Measurements from ENCODE around the gene KRTAP2-4. TPM values are rescaled to one million over a fixed set of nuclear protein-coding genes. Genes with fewer than 3 reads are reported as not detected.

KRTAP2-4 gene
- total and polyA plus RNA-seq, 2 donors (not counting 3 experiments of a cell fraction or from before 2014, with no cell fraction given), result not detected

GRCh38 chr17:41015454-41015853, 50.2 kb downstream of the KRTAP2-4 start:
- no peak overlapping the region for H3K4me3 ChIP-seq (replicated peaks in 1 of 3; ENCODE audit: insufficient read depth in 1 of 3, low read depth in 1 of 3, low read length in 3 of 3)
- ChIA-PET CTCF (no interaction called here), POLR2A (no interaction called here)
- no peaks in the 10 kb centered on the region for H4K20me1 ChIP-seq (replicated peaks; ENCODE audit: control insufficient read depth, extremely low read depth, insufficient read depth, low read length)
- FAIRE-seq (no peak), DNase-seq (ENCODE audit: low read depth, low spot score) (no peak)
- H3K9me1 ChIP-seq (replicated peaks; ENCODE audit: control insufficient read depth, extremely low read depth, insufficient read depth, low read length), result no peaks in the 10 kb centered on the region
- peaks cover 0 to 1% of the 10 kb centered on the region in 2 experiments for H3K27me3 ChIP-seq (ENCODE audit: control insufficient read depth in 2 of 2, insufficient read depth in 2 of 2, low read length in 2 of 2)
- dilution Hi-C loops (cut with MboI; ENCODE audit: extremely low pct_ligation_motif_present, low sequenced_read_pairs) (no loop called here), intact Hi-C loops (cut with micrococcal nuclease) (no loop called here)
- TF ChIP-seq, protein P1, sequence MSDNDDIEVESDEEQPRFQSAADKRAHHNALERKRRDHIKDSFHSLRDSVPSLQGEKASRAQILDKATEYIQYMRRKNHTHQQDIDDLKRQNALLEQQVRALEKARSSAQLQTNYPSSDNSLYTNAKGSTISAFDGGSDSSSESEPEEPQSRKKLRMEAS (IDR thresholded peaks at IDR 0.05; ENCODE audit: insufficient read depth, insufficient read length), result no peak
- no peaks in the 10 kb centered on the region for H3K79me2 ChIP-seq (ENCODE audit: control insufficient read depth, insufficient read depth, low read length)
- H3K9me3 ChIP-seq (replicated peaks; ENCODE audit: control insufficient read depth, insufficient read depth, low read length), result no peaks in the 10 kb centered on the region
- H2AFZ ChIP-seq (ENCODE audit: low read depth, low read length), result no peak overlapping the region
- H3K9ac ChIP-seq (replicated peaks; ENCODE audit: extremely low read depth, insufficient read depth, low read length), result no peak overlapping the region
- no peak overlapping the region for H3K27ac ChIP-seq (ENCODE audit: insufficient read depth, low read depth, low read length)
- no peak overlapping the region for H3K4me2 ChIP-seq (ENCODE audit: insufficient read depth, low read length)
- no peaks in the 10 kb centered on the region for H3K4me1 ChIP-seq (ENCODE audit: control insufficient read depth, extremely low read depth, insufficient read depth, low read length)
- no peaks in the 10 kb centered on the region for H3K36me3 ChIP-seq (ENCODE audit: control insufficient read depth in 2 of 2, extremely low read depth in 1 of 2, insufficient read depth in 2 of 2, low read length in 2 of 2)
- BruUV-seq (replicated peaks), result no TSS peak

Other genes starting within 250 kb of the KRTAP2-4 start
Only the 30 nearest of the 39 such genes appear.
- gene KRT20, start 180.6 kb downstream of the KRTAP2-4 start, total RNA-seq, result not detected in 2 replicates
- not detected in 2 replicates for gene KRT20, start 180.6 kb downstream of the KRTAP2-4 start, polyA plus RNA-seq
- not detected in 2 replicates for gene KRT23, start 128.2 kb downstream of the KRTAP2-4 start, total RNA-seq
- not detected in 2 replicates for gene KRT23, start 128.2 kb downstream of the KRTAP2-4 start, polyA plus RNA-seq
- not detected in 2 replicates for gene KRT39, start 98.9 kb downstream of the KRTAP2-4 start, total RNA-seq
- gene KRT39, start 98.9 kb downstream of the KRTAP2-4 start, polyA plus RNA-seq, result not detected in 2 replicates
- gene KRT40, start 81.6 kb downstream of the KRTAP2-4 start, total RNA-seq, result not detected in 2 replicates
- gene KRT40, start 81.6 kb downstream of the KRTAP2-4 start, polyA plus RNA-seq, result not detected in 2 replicates
- gene KRTAP3-3, start 71.7 kb downstream of the KRTAP2-4 start, total RNA-seq, result not detected in 2 replicates
- not detected in 2 replicates for gene KRTAP3-3, start 71.7 kb downstream of the KRTAP2-4 start, polyA plus RNA-seq
- gene KRTAP3-2, start 66.0 kb downstream of the KRTAP2-4 start, total RNA-seq, result not detected in 2 replicates
- gene KRTAP3-2, start 66.0 kb downstream of the KRTAP2-4 start, polyA plus RNA-seq, result not detected in 2 replicates
- not detected in 2 replicates for gene KRTAP3-1, start 56.8 kb downstream of the KRTAP2-4 start, total RNA-seq
- gene KRTAP3-1, start 56.8 kb downstream of the KRTAP2-4 start, polyA plus RNA-seq, result not detected in 2 replicates
- gene KRTAP1-5, start 38.7 kb downstream of the KRTAP2-4 start, total RNA-seq, result not detected in 2 replicates
- gene KRTAP1-5, start 38.7 kb downstream of the KRTAP2-4 start, polyA plus RNA-seq, result not detected in 2 replicates
- gene KRTAP1-4, start 35.7 kb downstream of the KRTAP2-4 start, total RNA-seq, result not detected in 2 replicates
- gene KRTAP1-4, start 35.7 kb downstream of the KRTAP2-4 start, polyA plus RNA-seq, result not detected in 2 replicates
- gene KRTAP1-3, start 31.0 kb downstream of the KRTAP2-4 start, total RNA-seq, result not detected in 2 replicates
- not detected in 2 replicates for gene KRTAP1-3, start 31.0 kb downstream of the KRTAP2-4 start, polyA plus RNA-seq
- gene KRTAP1-1, start 24.4 kb downstream of the KRTAP2-4 start, total RNA-seq, result not detected in 2 replicates
- not detected in 2 replicates for gene KRTAP1-1, start 24.4 kb downstream of the KRTAP2-4 start, polyA plus RNA-seq
- gene KRTAP2-1, start 18.6 kb downstream of the KRTAP2-4 start, total RNA-seq, result not detected in 2 replicates
- gene KRTAP2-1, start 18.6 kb downstream of the KRTAP2-4 start, polyA plus RNA-seq, result not detected in 2 replicates
- gene KRTAP2-2, start 10.6 kb downstream of the KRTAP2-4 start, total RNA-seq, result not detected in 2 replicates
- not detected in 2 replicates for gene KRTAP2-2, start 10.6 kb downstream of the KRTAP2-4 start, polyA plus RNA-seq
- gene KRTAP2-3, start 5.8 kb downstream of the KRTAP2-4 start, total RNA-seq, result not detected in 2 replicates
- not detected in 2 replicates for gene KRTAP2-3, start 5.8 kb downstream of the KRTAP2-4 start, polyA plus RNA-seq
- not detected in 2 replicates for gene KRTAP4-7, start 18.3 kb upstream of the KRTAP2-4 start, total RNA-seq
- gene KRTAP4-7, start 18.3 kb upstream of the KRTAP2-4 start, polyA plus RNA-seq, result not detected in 2 replicates
- not detected in 2 replicates for gene KRTAP4-8, start 32.3 kb upstream of the KRTAP2-4 start, total RNA-seq
- gene KRTAP4-8, start 32.3 kb upstream of the KRTAP2-4 start, polyA plus RNA-seq, result not detected in 2 replicates
- gene KRTAP4-16, start 36.3 kb upstream of the KRTAP2-4 start, total RNA-seq, result not detected in 2 replicates
- gene KRTAP4-16, start 36.3 kb upstream of the KRTAP2-4 start, polyA plus RNA-seq, result not detected in 2 replicates
- not detected in 2 replicates for gene KRTAP4-9, start 39.5 kb upstream of the KRTAP2-4 start, total RNA-seq
- not detected in 2 replicates for gene KRTAP4-9, start 39.5 kb upstream of the KRTAP2-4 start, polyA plus RNA-seq
- not detected in 2 replicates for gene KRTAP4-11, start 52.5 kb upstream of the KRTAP2-4 start, total RNA-seq
- not detected in 2 replicates for gene KRTAP4-11, start 52.5 kb upstream of the KRTAP2-4 start, polyA plus RNA-seq
- gene KRTAP4-12, start 58.3 kb upstream of the KRTAP2-4 start, total RNA-seq, result not detected in 2 replicates
- gene KRTAP4-12, start 58.3 kb upstream of the KRTAP2-4 start, polyA plus RNA-seq, result not detected in 2 replicates
- not detected in 2 replicates for gene KRTAP4-6, start 74.7 kb upstream of the KRTAP2-4 start, total RNA-seq
- not detected in 2 replicates for gene KRTAP4-6, start 74.7 kb upstream of the KRTAP2-4 start, polyA plus RNA-seq
- gene KRTAP4-5, start 83.9 kb upstream of the KRTAP2-4 start, total RNA-seq, result not detected in 2 replicates
- not detected in 2 replicates for gene KRTAP4-5, start 83.9 kb upstream of the KRTAP2-4 start, polyA plus RNA-seq
- not detected in 2 replicates for gene KRTAP4-4, start 94.9 kb upstream of the KRTAP2-4 start, total RNA-seq
- not detected in 2 replicates for gene KRTAP4-4, start 94.9 kb upstream of the KRTAP2-4 start, polyA plus RNA-seq
- not detected in 2 replicates for gene KRTAP4-3, start 102.3 kb upstream of the KRTAP2-4 start, total RNA-seq
- not detected in 2 replicates for gene KRTAP4-3, start 102.3 kb upstream of the KRTAP2-4 start, polyA plus RNA-seq
- gene KRTAP4-2, start 112.3 kb upstream of the KRTAP2-4 start, total RNA-seq, result not detected in 2 replicates
- not detected in 2 replicates for gene KRTAP4-2, start 112.3 kb upstream of the KRTAP2-4 start, polyA plus RNA-seq
- not detected in 2 replicates for gene KRTAP4-1, start 119.0 kb upstream of the KRTAP2-4 start, total RNA-seq
- not detected in 2 replicates for gene KRTAP4-1, start 119.0 kb upstream of the KRTAP2-4 start, polyA plus RNA-seq
- gene KRTAP9-1, start 124.0 kb upstream of the KRTAP2-4 start, total RNA-seq, result not detected in 2 replicates
- gene KRTAP9-1, start 124.0 kb upstream of the KRTAP2-4 start, polyA plus RNA-seq, result not detected in 2 replicates
- not detected in 2 replicates for gene KRTAP9-2, start 160.8 kb upstream of the KRTAP2-4 start, total RNA-seq
- gene KRTAP9-2, start 160.8 kb upstream of the KRTAP2-4 start, polyA plus RNA-seq, result not detected in 2 replicates
- gene KRTAP9-3, start 166.6 kb upstream of the KRTAP2-4 start, total RNA-seq, result not detected in 2 replicates
- not detected in 2 replicates for gene KRTAP9-3, start 166.6 kb upstream of the KRTAP2-4 start, polyA plus RNA-seq
- gene KRTAP9-8, start 172.1 kb upstream of the KRTAP2-4 start, total RNA-seq, result not detected in 2 replicates
- gene KRTAP9-8, start 172.1 kb upstream of the KRTAP2-4 start, polyA plus RNA-seq, result not detected in 2 replicates